ENCODE measurements around the gene LPP. TPM values are rescaled to one million over a fixed set of nuclear protein-coding genes. Genes with fewer than 3 reads are reported as not detected.

The LPP gene
- total RNA-seq, 4 donors from 2014 or later = 1,872 to 3,079 (median 2,300) TPM

DNA sequence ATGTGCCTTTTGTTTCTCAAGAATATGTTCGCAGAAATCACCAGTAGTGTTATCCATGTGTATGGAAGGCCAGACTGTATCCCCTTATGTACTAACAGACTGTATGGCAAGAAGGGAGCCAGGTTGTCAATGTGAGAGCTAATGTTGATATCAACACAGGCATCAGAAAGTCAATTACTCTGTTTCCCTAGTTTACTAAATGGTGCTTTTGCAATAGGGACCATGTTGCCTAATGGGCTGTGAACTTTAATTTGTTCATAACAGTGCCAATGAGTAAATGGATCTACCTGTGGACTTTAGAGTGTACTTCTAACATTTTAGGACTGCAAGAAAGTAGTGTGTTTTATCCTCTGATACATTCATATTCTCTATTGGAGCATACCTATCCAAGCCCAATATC, 586.1 kb downstream of the LPP start:
- 87% methylated on average over 1 of the region's 1 CpG for WGBS
- Histone ChIP-seq H3K27ac (replicated peaks in 1 of 4) (no peak overlapping the region), H3K4me1 (peaks cover 0 to 21% (median 9%) of the 10 kb centered on the region in 4 donors), H3K4me3 (no peak overlapping the region), H3K9me3 (no peaks in the 10 kb centered on the region), H3K36me3 (no peaks in the 10 kb centered on the region), H3K27me3 (no peaks in the 10 kb centered on the region)
- no peak for DNase-seq (ENCODE audit: extremely low spot score)
- TF ChIP-seq, protein P1, sequence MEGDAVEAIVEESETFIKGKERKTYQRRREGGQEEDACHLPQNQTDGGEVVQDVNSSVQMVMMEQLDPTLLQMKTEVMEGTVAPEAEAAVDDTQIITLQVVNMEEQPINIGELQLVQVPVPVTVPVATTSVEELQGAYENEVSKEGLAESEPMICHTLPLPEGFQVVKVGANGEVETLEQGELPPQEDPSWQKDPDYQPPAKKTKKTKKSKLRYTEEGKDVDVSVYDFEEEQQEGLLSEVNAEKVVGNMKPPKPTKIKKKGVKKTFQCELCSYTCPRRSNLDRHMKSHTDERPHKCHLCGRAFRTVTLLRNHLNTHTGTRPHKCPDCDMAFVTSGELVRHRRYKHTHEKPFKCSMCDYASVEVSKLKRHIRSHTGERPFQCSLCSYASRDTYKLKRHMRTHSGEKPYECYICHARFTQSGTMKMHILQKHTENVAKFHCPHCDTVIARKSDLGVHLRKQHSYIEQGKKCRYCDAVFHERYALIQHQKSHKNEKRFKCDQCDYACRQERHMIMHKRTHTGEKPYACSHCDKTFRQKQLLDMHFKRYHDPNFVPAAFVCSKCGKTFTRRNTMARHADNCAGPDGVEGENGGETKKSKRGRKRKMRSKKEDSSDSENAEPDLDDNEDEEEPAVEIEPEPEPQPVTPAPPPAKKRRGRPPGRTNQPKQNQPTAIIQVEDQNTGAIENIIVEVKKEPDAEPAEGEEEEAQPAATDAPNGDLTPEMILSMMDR (IDR thresholded peaks at IDR 0.05) = no peak
- peak in 1 of 2 donors; percentile 20 for TF ChIP-seq POLR2AphosphoS5 (IDR thresholded peaks at IDR 0.05)
- intact Hi-C loops (cut with DNase I) = no loop called here

DNA sequence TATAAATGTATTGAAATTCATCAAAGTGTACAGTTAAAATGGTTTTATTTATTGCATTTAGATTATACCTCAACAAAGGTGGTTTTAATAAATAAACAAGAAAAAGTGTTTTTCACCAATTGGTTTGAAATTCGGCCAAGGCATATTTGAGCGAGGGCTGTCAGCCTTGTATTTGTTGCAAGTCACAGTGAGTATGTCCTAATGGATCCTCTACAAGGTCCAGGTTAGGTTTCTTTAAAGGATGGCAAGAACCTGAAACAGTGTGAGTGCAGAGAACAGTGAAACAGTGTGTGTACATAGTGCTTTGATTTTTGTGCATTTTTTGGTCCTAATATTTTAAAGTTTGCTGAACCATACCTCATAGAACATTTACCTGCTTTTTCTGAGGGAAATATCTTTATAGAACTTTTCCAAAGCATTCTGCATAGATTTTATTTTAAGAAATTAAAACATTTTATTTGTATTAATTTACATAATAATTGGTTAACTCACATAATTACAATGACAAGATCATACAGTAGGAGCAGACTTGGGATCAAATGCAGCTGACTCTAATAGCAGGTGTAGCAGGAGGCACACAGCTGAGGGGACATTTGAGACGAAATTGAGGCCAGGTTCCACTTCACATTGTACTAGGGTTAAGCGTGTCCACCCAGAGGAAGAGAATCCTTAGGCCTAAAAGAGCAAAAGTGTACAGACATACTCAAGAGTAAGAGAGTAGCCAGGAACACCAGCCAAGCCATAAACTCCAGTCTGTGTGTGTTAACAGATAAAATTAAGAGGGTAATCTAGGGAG, 589.0 kb downstream of the LPP start:
- no peaks in the 10 kb centered on the region for H3K27me3 ChIP-seq
- DNase-seq (ENCODE audit: extremely low spot score) = no peak
- peaks cover 0 to 3% (median 0%) of the 10 kb centered on the region in 4 donors for H3K36me3 ChIP-seq
- intact Hi-C loops (cut with DNase I) = no loop called here
- TF ChIP-seq, protein P1 (IDR thresholded peaks at IDR 0.05) = no peak
- TF ChIP-seq POLR2AphosphoS5 (IDR thresholded peaks at IDR 0.05) (no peak), POLR2A (IDR thresholded peaks at IDR 0.05; ENCODE audit: low read depth) (no peak), EP300 (IDR thresholded peaks at IDR 0.05) (no peak)
- H3K4me3 ChIP-seq = no peak overlapping the region
- H3K27ac ChIP-seq (replicated peaks in 1 of 4) = no peak overlapping the region
- 85% methylated on average over 4 of the region's 4 CpGs for WGBS
- H3K9me3 ChIP-seq = no peaks in the 10 kb centered on the region
- H3K4me1 ChIP-seq = peaks cover 0 to 21% (median 12%) of the 10 kb centered on the region in 4 donors

DNA sequence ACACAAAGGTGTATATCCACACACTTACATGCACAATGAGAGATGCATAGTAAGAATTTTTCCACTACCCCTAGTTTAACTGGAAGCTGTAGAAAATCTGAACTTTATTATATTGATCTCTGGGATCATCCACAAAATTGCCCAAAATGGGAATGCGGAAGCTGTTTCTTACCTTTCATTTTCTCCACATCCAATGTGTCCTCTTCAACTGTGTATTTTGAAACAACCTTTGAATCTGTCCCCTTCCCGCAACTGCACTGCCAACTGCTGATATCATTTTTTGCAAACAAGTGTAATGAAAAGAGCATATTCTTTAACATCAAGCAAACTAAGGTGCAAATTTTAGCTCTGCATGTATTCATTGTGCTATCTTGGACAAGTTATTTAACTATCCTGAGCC, 590.2 kb downstream of the LPP start:
- Histone ChIP-seq H3K27me3 (no peaks in the 10 kb centered on the region), H3K4me3 (no peak overlapping the region), H3K36me3 (peaks cover 0 to 3% (median 0%) of the 10 kb centered on the region in 4 donors), H3K27ac (replicated peaks in 1 of 4) (no peak overlapping the region), H3K9me3 (no peaks in the 10 kb centered on the region), H3K4me1 (peaks cover 0 to 21% (median 10%) of the 10 kb centered on the region in 4 donors)
- TF ChIP-seq POLR2AphosphoS5 (IDR thresholded peaks at IDR 0.05) = no peak
- TF ChIP-seq EP300 (IDR thresholded peaks at IDR 0.05) = no peak
- no peak for TF ChIP-seq POLR2A (IDR thresholded peaks at IDR 0.05; ENCODE audit: low read depth)
- TF ChIP-seq, protein P1 (IDR thresholded peaks at IDR 0.05) = no peak
- no peak for DNase-seq (ENCODE audit: extremely low spot score)
- 95% methylated on average over 2 of the region's 2 CpGs for WGBS
- intact Hi-C loops (cut with DNase I) = no loop called here

DNA sequence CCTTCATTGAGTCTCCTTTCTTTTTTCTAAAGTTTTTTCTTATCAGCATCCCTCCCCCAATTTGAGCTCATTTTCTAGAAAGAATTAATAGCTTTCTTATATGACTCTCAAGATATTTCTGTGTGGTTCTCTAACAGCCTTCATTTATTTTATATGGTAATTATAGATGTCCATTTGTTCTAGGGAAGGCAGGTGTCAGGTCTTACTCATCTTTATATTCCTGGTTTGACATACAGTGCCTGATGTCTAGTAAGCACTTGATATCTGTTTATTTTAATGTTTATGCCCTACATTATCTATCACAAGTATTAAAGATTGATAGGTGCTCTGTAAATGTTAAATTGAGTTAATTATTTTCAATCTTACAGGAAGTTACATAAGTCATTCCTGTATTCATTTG, 591.1 kb downstream of the LPP start:
- intact Hi-C loops (cut with DNase I) = no loop called here
- no peak for DNase-seq (ENCODE audit: extremely low spot score)
- Histone ChIP-seq H3K27ac (replicated peaks in 1 of 4) (no peak overlapping the region), H3K4me1 (peaks cover 0 to 21% (median 10%) of the 10 kb centered on the region in 4 donors), H3K9me3 (no peaks in the 10 kb centered on the region), H3K36me3 (peaks cover 0 to 3% (median 0%) of the 10 kb centered on the region in 4 donors), H3K4me3 (no peak overlapping the region), H3K27me3 (no peaks in the 10 kb centered on the region)
- TF ChIP-seq, protein P1 (IDR thresholded peaks at IDR 0.05) = no peak
- TF ChIP-seq POLR2A (IDR thresholded peaks at IDR 0.05; ENCODE audit: low read depth) = no peak
- TF ChIP-seq POLR2AphosphoS5 (IDR thresholded peaks at IDR 0.05) = no peak
- no peak for TF ChIP-seq EP300 (IDR thresholded peaks at IDR 0.05)
